ENCODE results near the gene NINJ2. TPM values are rescaled to one million over a fixed set of nuclear protein-coding genes. Genes with fewer than 3 reads are reported as not detected.

NINJ2 gene
- total RNA-seq, 1 donor from 2014 or later = not detected

- TF ChIP-seq CTCF (IDR thresholded peaks at IDR 0.05; ENCODE audit: insufficient read depth, low read depth, low read length) (no peak), EZH2 (IDR thresholded peaks at IDR 0.05; ENCODE audit: insufficient read depth, low read length) (no peak)
- H3K9me3 ChIP-seq (ENCODE audit: insufficient read depth, low read depth, low read length) = no peaks in the 10 kb centered on the region
- Mint-ChIP-seq H3K4me3 (ENCODE audit: unreplicated experiment) (no peak overlapping the region), H3K27ac (ENCODE audit: unreplicated experiment) (no peak overlapping the region), H3K36me3 (ENCODE audit: low read depth, unreplicated experiment) (no peaks in the 10 kb centered on the region), H3K27me3 (ENCODE audit: low read depth, unreplicated experiment) (no peaks in the 10 kb centered on the region), H3K9me3 (ENCODE audit: unreplicated experiment) (no peaks in the 10 kb centered on the region), H3K4me1 (ENCODE audit: low read depth, unreplicated experiment) (peaks cover 6% of the 10 kb centered on the region)
- H4K20me1 ChIP-seq (ENCODE audit: insufficient read depth, low read length) = no peaks in the 10 kb centered on the region
- no peak for FAIRE-seq
- peaks cover 10% of the 10 kb centered on the region for H3K4me1 ChIP-seq (ENCODE audit: insufficient read depth, low read length)
- H3K4me3 ChIP-seq (ENCODE audit: insufficient read depth, low read depth, low read length) = no peak overlapping the region
- H2AFZ ChIP-seq (ENCODE audit: low read depth, low read length) = no peak overlapping the region
- H3K4me2 ChIP-seq (ENCODE audit: low read length) = no peak overlapping the region
- H3K27ac ChIP-seq (ENCODE audit: low read depth, low read length) = no peak overlapping the region
- H3K36me3 ChIP-seq (ENCODE audit: insufficient read depth, low read length) = no peaks in the 10 kb centered on the region
- no peak overlapping the region for H3K9ac ChIP-seq (ENCODE audit: low read length)
- DNase-seq (ENCODE audit: low read depth) = no peak
- no peaks in the 10 kb centered on the region for H3K79me2 ChIP-seq (ENCODE audit: insufficient read depth, low read length)
- no peaks in the 10 kb centered on the region for H3K27me3 ChIP-seq (ENCODE audit: insufficient read depth, low read length)
These were observed 24.2 kb downstream of the NINJ2 start for GRCh38 chr12:638953-639557.

- H3K79me2 ChIP-seq (ENCODE audit: insufficient read depth, low read length) = no peaks in the 10 kb centered on the region
- H3K4me2 ChIP-seq (ENCODE audit: low read length) = no peak overlapping the region
- no peak overlapping the region for H3K4me3 Mint-ChIP-seq (ENCODE audit: unreplicated experiment)
- H3K9me3 Mint-ChIP-seq (ENCODE audit: unreplicated experiment) = no peaks in the 10 kb centered on the region
- H3K27ac Mint-ChIP-seq (ENCODE audit: unreplicated experiment) = no peak overlapping the region
- no peaks in the 10 kb centered on the region for H3K27me3 ChIP-seq (ENCODE audit: insufficient read depth, low read length)
- H3K27me3 Mint-ChIP-seq (ENCODE audit: low read depth, unreplicated experiment) = no peaks in the 10 kb centered on the region
- H2AFZ ChIP-seq (ENCODE audit: low read depth, low read length) = no peak overlapping the region
- no peak overlapping the region for H3K4me3 ChIP-seq (ENCODE audit: insufficient read depth, low read depth, low read length)
- DNase-seq (ENCODE audit: low read depth) (no peak), FAIRE-seq (no peak)
- no peaks in the 10 kb centered on the region for H3K36me3 Mint-ChIP-seq (ENCODE audit: low read depth, unreplicated experiment)
- no peak for TF ChIP-seq EZH2 (IDR thresholded peaks at IDR 0.05; ENCODE audit: insufficient read depth, low read length)
- H3K27ac ChIP-seq (ENCODE audit: low read depth, low read length) = no peak overlapping the region
- H3K9ac ChIP-seq (ENCODE audit: low read length) = no peak overlapping the region
- no peaks in the 10 kb centered on the region for H3K36me3 ChIP-seq (ENCODE audit: insufficient read depth, low read length)
- H3K4me1 ChIP-seq (ENCODE audit: insufficient read depth, low read length) = peaks cover 19% of the 10 kb centered on the region
- H4K20me1 ChIP-seq (ENCODE audit: insufficient read depth, low read length) = no peaks in the 10 kb centered on the region
- H3K4me1 Mint-ChIP-seq (ENCODE audit: low read depth, unreplicated experiment) = peaks cover 26% of the 10 kb centered on the region
- H3K9me3 ChIP-seq (ENCODE audit: insufficient read depth, low read depth, low read length) = no peaks in the 10 kb centered on the region
These were observed 26.6 kb downstream of the NINJ2 start for GRCh38 chr12:636632-637031.

- TF ChIP-seq CTCF (IDR thresholded peaks at IDR 0.05; ENCODE audit: insufficient read depth, low read depth, low read length) (no peak), EZH2 (IDR thresholded peaks at IDR 0.05; ENCODE audit: insufficient read depth, low read length) (no peak)
- no peak overlapping the region for H3K4me2 ChIP-seq (ENCODE audit: low read length)
- DNase-seq (ENCODE audit: low read depth) (peak; percentile 30), FAIRE-seq (no peak)
- Mint-ChIP-seq H3K27ac (ENCODE audit: unreplicated experiment) (peak overlapping the region; percentile 98), H3K27me3 (ENCODE audit: low read depth, unreplicated experiment) (no peaks in the 10 kb centered on the region), H3K4me3 (ENCODE audit: unreplicated experiment) (peak overlapping the region; percentile 34), H3K4me1 (ENCODE audit: low read depth, unreplicated experiment) (peaks cover 34% of the 10 kb centered on the region), H3K36me3 (ENCODE audit: low read depth, unreplicated experiment) (no peaks in the 10 kb centered on the region), H3K9me3 (ENCODE audit: unreplicated experiment) (no peaks in the 10 kb centered on the region)
- H3K27ac ChIP-seq (ENCODE audit: low read depth, low read length) = peak overlapping the region; percentile 14
- H3K79me2 ChIP-seq (ENCODE audit: insufficient read depth, low read length) = no peaks in the 10 kb centered on the region
- H3K9me3 ChIP-seq (ENCODE audit: insufficient read depth, low read depth, low read length) = no peaks in the 10 kb centered on the region
- H4K20me1 ChIP-seq (ENCODE audit: insufficient read depth, low read length) = no peaks in the 10 kb centered on the region
- peak overlapping the region; percentile 16 for H3K9ac ChIP-seq (ENCODE audit: low read length)
- H2AFZ ChIP-seq (ENCODE audit: low read depth, low read length) = no peak overlapping the region
- H3K36me3 ChIP-seq (ENCODE audit: insufficient read depth, low read length) = no peaks in the 10 kb centered on the region
- H3K4me1 ChIP-seq (ENCODE audit: insufficient read depth, low read length) = peaks cover 22% of the 10 kb centered on the region
- H3K27me3 ChIP-seq (ENCODE audit: insufficient read depth, low read length) = no peaks in the 10 kb centered on the region
- no peak overlapping the region for H3K4me3 ChIP-seq (ENCODE audit: insufficient read depth, low read depth, low read length)
These were observed 29.5 kb downstream of the NINJ2 start for GRCh38 chr12:633731-634130.

All from astrocyte (in vitro differentiated cells and primary cell).